Gastroesophageal sphincter (tissue), 3 donors: ENCODE results near the gene MCTP1.

ENCODE experiments used
- CTCF ChIP-seq, 4 experiments: fragments of 200-600 bp in 2 of 4; fragments of 450-650 bp in 2 of 4; sonication (generic) in 1 of 4; IDR thresholded peaks; one replicate each; pipeline ENCODE4 v1.5.1; 2017 to 2019; ENCODE audit warnings: antibody characterized with exemption in 4 of 4, mild to moderate bottlenecking in 2 of 4, moderate library complexity in 2 of 4
- POLR2AphosphoS5 ChIP-seq: sonication (generic); formaldehyde crosslinking; IDR thresholded peaks from one replicate; pipeline ENCODE4 v1.6.1; 2017; ENCODE audit warnings: antibody characterized with exemption

GRCh38 chr5:95244479-95244878, 40.4 kb downstream of the MCTP1 start:
- TF ChIP-seq CTCF (IDR thresholded peaks at IDR 0.05) (no peak), POLR2AphosphoS5 (no peak)
